GM18861 (cell line): ENCODE data around the gene ARHGAP4.

Experiments
- ATAC-seq: cut with Tn5 transposase; IDR thresholded peaks from one replicate; pipeline ENCODE4 v1.9.1; 2021; ENCODE audit not compliant: unreplicated experiment

ARHGAP4 gene

DNA sequence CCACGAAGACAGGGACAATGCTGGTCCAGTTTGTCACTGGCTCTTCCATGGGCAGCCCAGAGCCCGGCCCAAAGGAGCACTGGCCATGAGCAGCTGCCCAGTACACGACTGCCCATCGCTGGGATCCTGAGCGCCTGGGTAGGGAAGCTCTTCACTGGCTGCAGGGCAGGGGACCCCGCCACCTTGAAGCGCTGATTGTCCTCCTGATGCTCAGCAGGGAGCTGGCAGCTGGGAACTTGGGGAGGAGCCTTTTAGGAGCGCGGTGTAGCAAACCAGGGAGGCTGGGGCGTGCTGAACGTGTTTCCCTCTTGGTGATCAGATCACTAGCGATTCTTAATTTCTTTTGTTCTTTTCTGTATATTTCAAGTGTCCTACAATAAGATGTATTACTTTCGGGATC, 41.9 kb downstream of the ARHGAP4 start:
- no peak for ATAC-seq

DNA sequence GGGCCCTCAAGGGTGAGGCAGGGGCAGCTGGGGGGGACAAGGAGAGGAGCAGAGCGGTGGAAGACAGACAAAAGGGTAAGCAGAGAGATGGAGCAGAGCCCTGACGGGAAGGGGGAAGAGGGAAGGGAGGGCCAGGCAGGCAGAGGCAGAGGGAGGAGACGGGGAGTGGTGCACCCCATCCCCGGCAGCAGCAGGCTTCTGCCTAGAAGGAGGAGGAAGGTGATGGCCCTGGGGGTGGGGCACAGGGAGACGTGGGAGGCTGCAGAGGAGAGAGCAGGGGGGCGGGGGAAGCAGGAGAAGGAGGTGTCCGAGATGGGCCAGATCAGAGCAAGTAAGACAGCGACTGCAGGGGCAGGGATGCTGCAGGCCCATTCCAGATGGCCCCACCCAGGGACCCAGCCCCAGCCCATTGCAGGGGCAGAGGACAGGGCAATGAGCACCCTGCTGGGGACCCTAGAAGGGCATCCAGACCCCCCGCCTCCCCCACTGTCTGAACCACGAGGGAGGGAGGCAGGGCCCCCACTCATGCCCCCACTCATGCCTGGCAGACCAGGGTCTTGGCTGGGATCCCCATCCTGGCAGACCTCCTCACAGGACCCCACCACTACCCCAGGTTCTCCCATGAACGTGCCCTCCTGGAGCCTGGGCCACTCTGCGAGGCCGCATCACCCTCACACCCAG, 42.8 kb downstream of the ARHGAP4 start:
- no peak for ATAC-seq

GRCh38 chrX:153882557-153882956, 43.5 kb downstream of the ARHGAP4 start:
- ATAC-seq: no peak

GRCh38 chrX:153882086-153882498, 44.0 kb downstream of the ARHGAP4 start:
- ATAC-seq: no peak

DNA sequence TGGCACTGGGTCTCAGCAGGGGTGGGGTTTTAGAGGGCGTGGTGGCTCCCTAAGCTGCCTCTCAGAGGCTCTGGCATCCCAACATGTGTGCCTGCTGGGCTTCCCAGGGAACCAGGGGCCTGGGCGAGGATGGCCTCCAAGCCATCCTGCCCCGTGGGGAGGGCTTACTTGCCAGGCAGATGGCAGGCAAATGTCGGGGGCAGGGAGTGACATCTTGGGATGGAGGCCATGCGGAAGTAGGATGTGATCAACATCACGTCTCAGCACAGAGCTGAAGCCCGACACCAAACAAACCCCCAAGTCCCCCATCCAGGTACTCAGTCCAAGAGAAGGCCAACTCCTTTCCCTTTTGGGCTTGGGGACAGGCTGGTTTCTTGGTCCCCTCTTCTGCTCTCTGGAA, 44.8 kb downstream of the ARHGAP4 start:
- no peak for ATAC-seq

DNA sequence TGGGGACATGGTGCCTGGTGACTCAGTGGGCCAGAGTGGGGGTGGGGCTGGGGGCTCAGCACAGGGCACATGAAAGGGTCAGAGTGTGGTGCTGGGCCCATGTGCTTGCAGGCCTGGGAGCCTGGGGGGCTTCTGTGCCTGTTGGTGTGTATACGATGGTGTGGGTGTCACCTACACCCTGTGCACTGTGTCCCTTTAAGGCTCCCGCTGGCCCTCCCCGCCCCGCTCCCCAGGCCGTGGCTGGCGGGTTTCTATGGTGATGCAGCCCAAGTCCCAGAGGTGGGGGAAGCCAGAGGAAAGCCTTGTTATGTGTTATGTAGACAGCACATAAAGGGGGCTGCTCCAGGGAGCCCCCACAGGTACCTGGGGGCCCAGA, 45.6 kb downstream of the ARHGAP4 start:
- no peak for ATAC-seq

- no peak for ATAC-seq
These were observed 46.2 kb downstream of the ARHGAP4 start for GRCh38 chrX:153879741-153880439.

DNA sequence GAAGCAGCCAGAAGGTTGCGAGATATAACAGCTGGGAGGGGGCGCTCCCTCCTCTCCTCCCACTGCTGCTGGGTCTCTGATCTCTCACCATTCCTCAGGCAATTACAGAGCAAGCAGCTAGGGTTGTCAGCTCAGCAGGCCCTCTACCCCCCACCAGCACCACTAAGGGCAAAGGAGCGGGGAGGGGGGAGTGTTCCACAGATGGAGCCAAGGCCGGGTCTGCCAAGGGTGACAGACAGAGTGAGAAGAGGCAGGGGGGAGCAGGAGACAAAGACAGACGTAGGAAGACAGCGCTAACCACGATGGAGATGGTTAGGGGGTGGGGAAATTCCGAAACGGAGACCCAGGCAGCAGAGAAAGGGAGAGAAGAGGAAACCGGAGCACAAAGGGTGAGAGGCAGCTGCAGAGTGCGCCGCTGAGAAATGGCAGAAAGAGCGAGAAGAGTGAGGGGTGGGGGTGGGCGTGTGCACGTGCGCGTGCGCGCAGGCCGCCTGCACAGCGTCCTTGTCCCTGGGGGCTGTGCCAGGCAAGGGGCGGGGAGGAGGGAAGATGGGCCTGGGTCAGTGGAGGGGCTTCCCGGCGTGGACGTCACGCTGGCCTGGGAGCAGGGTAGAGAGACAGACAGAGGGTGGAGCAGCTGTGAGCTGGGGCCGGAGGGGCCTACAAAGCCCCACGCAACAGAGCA, 47.0 kb downstream of the ARHGAP4 start:
- no peak for ATAC-seq

DNA sequence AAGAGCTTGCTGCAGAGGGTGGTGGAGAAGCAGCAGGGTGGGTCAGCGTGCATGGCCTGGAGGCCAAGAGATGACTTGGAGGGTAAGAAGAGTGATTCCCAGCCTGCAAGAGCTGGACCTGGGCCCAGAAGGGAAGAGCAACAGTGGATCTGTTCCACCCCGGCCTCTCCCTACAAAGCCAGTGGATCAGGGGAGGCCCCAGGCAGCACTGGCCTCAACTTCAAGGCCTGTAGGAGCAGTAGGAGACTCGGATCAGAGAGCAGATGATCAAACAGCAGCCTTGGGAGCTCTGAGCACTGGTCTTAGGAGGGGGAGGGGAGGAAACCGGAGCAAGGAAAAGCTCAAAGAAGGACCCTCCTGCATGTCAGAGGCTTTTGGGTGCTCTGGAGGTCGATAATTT, 47.7 kb downstream of the ARHGAP4 start:
- no peak for ATAC-seq

- no peak for ATAC-seq
These were observed 48.3 kb downstream of the ARHGAP4 start for GRCh38 chrX:153877571-153878261.

DNA sequence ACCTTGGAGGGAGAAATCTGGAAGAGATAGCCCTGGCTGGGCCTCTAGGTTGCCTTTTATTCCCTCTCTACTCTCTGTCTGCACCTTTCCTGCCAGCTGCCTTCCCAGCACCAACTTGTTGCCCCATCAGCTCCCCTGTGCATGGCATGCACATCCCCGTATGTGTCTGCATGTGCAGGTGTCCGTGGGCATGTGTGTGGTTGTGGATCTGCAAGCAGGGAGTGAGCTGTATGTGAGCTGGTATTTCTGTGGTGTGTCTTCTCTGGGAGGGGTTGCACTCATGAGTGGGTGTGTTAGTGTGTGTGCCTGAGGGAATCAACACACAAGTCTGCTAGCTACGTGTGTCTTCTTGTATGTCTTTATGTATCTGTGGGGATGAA, 50.0 kb downstream of the ARHGAP4 start:
- ATAC-seq: no peak

GRCh38 chrX:153875391-153876111, 50.5 kb downstream of the ARHGAP4 start:
- ATAC-seq: no peak

GRCh38 chrX:153874366-153875125, 51.5 kb downstream of the ARHGAP4 start:
- ATAC-seq: no peak

DNA sequence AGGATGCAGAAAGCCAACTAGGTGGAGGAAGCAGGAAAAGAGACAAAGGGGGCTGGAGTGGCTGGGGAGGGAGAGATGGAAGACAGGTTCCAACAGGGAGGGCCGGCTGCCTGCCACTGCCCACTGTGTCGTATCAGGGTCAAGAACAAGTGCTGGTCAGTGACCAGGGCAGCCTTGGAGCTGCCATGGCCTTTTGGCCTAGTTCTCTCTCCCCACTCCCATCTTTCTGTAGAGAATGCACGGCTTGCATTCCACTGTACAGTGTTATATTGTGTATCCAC, 52.0 kb downstream of the ARHGAP4 start:
- no peak for ATAC-seq

GRCh38 chrX:153873282-153874084, 52.6 kb downstream of the ARHGAP4 start:
- no peak for ATAC-seq

DNA sequence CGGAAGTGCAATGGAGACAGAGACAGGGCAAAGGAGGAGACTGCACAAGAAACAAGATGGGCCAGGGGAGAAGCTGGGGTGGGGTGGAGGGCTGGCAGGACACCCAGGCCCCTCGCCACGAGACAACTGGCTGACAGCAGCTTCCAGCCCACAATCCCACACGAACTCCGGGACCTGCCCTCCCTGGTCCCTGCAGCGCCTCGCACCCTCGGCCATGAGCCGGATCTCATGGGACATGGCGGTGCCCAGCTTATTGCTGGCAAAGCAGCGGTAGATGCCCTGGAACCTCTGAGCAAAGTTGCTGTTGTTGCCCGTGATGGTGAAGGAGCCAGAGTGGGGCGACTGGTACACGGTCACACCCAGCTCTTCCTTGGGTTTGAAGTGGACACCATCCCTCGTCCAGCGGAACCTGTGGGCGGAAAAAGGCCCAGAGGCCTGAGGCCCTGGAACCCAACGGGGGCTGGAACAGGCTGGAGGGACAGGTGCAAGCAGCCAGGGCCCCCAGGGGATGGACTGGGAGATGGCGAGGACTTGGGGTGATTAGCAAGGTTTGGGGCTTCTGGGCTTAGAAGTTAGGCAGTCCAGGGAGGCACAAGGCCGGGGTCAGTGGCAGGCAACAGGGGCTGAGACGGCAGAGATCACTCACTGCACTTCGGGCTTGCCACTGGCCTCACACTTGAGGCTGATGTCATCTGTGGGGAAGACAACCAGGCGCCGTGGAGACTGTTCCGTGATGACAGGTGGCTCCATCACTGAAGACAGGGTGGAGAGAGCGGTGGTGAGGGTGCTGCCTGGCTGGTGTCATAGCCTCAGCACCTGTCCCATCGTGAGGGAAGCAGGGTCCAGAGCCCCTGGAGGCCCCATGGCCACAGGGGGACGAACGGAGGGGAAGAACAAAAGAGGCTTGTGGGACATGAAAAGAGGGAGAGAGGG, 53.9 kb downstream of the ARHGAP4 start:
- no peak for ATAC-seq

- ATAC-seq: no peak
These were observed 54.6 kb downstream of the ARHGAP4 start for GRCh38 chrX:153871451-153871850.

DNA sequence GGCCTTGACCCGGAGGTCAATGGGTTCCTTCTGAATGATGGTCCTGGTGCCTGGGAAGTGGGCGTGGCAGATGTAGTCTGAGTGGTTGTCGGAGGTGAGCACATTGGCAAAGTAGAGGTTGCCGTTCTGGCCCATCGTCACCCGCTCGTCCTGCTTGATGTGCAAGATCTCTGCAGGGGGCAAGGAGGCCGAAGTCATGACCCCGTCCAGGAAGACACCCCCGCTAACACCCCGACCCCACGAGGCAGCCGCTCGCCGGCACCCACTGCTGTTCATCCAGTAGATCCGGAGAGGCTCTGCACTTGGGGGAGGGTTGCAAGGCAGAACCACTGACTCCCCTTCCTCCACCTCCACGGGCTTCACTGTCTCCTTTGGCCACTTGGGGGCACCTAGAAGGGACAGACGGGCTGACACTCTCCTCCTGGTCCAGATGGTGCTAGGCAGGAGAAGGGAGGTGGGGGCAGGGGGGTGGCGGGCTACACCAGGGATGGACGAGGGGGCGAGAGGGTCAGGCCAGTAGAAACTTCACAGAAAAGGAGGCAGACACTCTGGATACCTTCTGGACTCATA, 55.2 kb downstream of the ARHGAP4 start:
- no peak for ATAC-seq
